ENCODE measurements around the gene KCNS1.

DNA sequence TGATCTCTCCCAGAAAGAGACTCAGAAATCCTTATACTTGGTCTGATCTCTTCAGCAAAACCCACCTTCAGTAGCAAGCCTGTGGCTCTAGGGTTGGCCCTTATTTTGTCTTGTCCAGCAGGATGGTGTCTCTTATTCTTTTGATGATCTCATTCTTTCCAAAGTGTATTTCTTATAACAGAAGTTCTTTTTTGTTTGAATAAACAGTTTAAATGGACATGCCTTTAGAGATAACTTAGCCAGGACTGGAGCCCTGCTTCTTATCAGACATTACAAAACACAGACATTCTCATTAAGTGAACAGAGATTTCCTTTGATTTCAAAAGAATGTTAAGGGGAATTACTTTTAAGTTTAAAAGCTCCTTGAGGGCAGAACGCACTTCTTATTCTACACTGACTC is 31.7 kb downstream of the KCNS1 start:
- TF ChIP-seq FOXA1 (IDR thresholded peaks at IDR 0.05) (no peak), SUZ12 (IDR thresholded peaks at IDR 0.05) (no peak), SP1 (IDR thresholded peaks at IDR 0.05) (no peak), L3MBTL2 (conservative IDR thresholded peaks at IDR 0.05) (no peak), LEF1 (IDR thresholded peaks at IDR 0.05; ENCODE audit: borderline replicate concordance) (no peak), FOXM1 (IDR thresholded peaks at IDR 0.05; ENCODE audit: borderline replicate concordance) (no peak), TARDBP (IDR thresholded peaks at IDR 0.05) (no peak), BHLHE40 (IDR thresholded peaks at IDR 0.05; ENCODE audit: borderline replicate concordance) (no peak), FOXK2 (IDR thresholded peaks at IDR 0.05) (no peak), CTBP1 (IDR thresholded peaks at IDR 0.05; ENCODE audit: borderline replicate concordance) (no peak), NFRKB (IDR thresholded peaks at IDR 0.05) (no peak), PKNOX1 (IDR thresholded peaks at IDR 0.05) (no peak), ZNF384 (IDR thresholded peaks at IDR 0.05) (no peak)

Measured in HEK293T (cell line).